ENCODE results near the gene SMYD2. TPM values are rescaled to one million over a fixed set of nuclear protein-coding genes. Genes with fewer than 3 reads are reported as not detected.

The SMYD2 gene
- total and polyA plus RNA-seq, 5 experiments from 2014 or later = 37.2 to 41.9 (median 39.5) TPM

DNA sequence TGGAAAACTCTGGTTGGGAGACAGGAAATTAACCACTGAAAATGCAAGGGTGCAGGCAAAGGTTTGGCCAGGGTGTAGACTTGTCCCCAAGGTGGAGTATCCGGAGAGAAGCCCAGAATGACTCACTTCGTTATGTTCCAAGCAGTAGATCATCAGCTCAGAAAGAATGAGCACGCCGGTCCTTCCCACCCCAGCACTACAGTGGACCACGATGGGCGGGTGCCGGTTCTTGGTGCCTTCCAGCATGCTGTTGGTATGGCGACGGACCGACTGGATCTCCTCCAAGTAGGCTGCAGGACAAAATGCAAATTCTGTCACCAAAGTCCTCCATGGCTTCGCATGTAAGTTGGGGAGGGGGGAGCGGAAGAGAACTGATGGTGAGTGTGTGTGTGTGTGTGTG, 83.4 kb downstream of the SMYD2 start:
- H3K36me3 Mint-ChIP-seq = no peaks in the 10 kb centered on the region
- no peak overlapping the region for H3K4me3 Mint-ChIP-seq
- peaks cover 0 to 2% (median 0%) of the 10 kb centered on the region in 9 donors for H3K9me3 Mint-ChIP-seq
- peaks cover 35 to 60% (median 54%) of the 10 kb centered on the region in 5 donors for H3K27me3 Mint-ChIP-seq
- H3K27ac Mint-ChIP-seq = no peak overlapping the region
- ATAC-seq (no peak), DNase-seq (no peak)
- peaks cover 0 to 5% (median 0%) of the 10 kb centered on the region in 4 donors for H3K4me1 Mint-ChIP-seq
- POLR2A ChIA-PET = no interaction called here

DNA sequence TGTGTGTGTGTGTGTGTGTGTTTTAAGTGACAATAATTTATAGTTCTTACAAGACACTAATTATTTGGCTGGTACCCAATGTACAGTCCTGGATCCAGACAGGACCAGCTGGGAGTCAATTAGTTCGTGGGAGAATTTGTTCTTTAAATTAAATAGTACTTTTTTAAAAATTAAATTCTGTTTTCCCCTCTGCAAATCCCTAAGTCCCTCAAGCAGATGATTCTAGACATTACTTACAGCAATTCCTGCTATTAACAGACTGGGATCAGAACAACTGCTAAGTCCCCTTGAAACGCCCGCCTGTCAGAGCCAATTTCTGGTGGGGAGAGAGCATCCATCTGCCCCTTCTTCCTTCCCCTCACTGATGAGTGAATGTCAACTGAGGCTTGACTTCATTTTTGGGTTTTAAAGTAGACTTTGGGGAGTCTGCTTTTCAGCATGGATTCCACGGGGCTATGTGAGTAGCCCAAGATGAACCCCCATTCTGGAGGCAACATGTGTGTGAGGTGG, 83.9 kb downstream of the SMYD2 start:
- ATAC-seq = no peak
- H3K27me3 Mint-ChIP-seq = peaks cover 37 to 61% (median 54%) of the 10 kb centered on the region in 5 donors
- peaks cover 0 to 5% (median 0%) of the 10 kb centered on the region in 4 donors for H3K4me1 Mint-ChIP-seq

DNA sequence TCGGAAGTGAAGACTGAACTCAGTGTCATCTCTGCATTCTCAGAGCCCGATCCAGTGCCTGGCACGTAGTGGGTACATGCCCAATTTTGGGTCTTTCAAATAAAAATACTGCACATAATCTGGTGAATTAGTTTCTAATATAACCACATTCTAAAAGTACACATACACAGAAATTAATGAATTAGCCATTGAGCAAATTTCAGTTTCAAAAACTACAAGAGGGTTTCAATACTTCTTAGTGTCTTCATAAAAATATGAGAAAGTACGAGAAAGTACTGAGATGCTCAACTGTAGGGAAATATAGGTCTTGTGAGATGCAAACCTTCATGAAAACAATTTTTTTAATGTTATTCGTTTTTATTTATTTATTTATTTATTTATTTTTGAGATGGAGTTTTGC, 86.9 kb downstream of the SMYD2 start:
- no peak overlapping the region for H3K27ac Mint-ChIP-seq
- no peak for DNase-seq
- H3K27me3 Mint-ChIP-seq = peaks cover 20 to 52% (median 35%) of the 10 kb centered on the region in 5 donors
- H3K4me1 Mint-ChIP-seq = no peaks in the 10 kb centered on the region
- peaks cover 0 to 2% (median 0%) of the 10 kb centered on the region in 9 donors for H3K9me3 Mint-ChIP-seq
- no peak for ATAC-seq
- H3K4me3 Mint-ChIP-seq = no peak overlapping the region
- no peaks in the 10 kb centered on the region for H3K36me3 Mint-ChIP-seq
- POLR2A ChIA-PET = no interaction called here

More for the DNA sequence above, 83.9 kb downstream of the SMYD2 start:
- Mint-ChIP-seq H3K36me3 (no peaks in the 10 kb centered on the region), H3K4me3 (no peak overlapping the region), H3K9me3 (peaks cover 0 to 2% (median 0%) of the 10 kb centered on the region in 9 donors), H3K27ac (no peak overlapping the region)
- POLR2A ChIA-PET = no interaction called here
- DNase-seq = no peak

DNA sequence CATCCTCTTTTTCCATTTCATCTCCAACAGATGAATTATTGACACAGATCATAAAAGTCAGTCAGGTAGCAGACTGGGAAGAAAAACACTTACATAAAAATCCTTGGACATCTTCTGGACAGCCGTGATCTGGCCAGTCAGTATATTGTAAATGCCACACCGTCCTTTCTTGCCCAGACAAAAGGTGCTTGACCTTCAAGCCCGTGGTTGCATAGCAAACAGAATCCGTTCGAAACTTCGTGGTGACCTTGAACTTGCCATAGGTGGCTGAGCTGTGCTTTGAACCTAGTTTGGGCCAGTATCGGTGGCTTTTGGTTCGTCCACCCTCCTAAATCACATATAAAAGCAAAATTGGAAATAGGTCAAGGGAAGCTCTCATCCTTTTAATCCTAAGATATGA, 88.4 kb downstream of the SMYD2 start:
- no peaks in the 10 kb centered on the region for H3K36me3 Mint-ChIP-seq
- H3K27ac Mint-ChIP-seq = no peak overlapping the region
- POLR2A ChIA-PET = no interaction called here
- DNase-seq = no peak
- peaks cover 0 to 2% (median 0%) of the 10 kb centered on the region in 9 donors for H3K9me3 Mint-ChIP-seq
- H3K4me1 Mint-ChIP-seq = no peaks in the 10 kb centered on the region
- H3K27me3 Mint-ChIP-seq = peaks cover 11 to 39% (median 20%) of the 10 kb centered on the region in 5 donors
- ATAC-seq = no peak
- no peak overlapping the region for H3K4me3 Mint-ChIP-seq

DNA sequence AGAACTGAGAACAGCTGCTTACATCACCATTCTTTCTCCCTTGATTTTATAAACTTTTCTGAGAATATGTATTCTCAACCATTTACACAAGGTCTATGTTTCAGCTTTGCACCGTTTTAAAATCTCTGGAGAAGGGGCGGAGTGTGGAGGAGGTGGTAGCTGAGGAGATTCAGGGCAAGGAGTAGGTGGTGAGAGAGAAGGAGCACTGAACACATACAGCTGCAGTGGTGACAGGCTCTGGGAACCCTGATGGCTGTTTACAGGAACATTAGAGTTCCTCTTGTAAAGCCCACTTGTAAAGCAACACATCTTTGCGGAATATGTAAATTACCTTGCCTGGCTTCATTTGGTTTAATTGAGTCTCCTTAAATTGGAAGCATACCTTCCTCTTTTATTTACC, 89.7 kb downstream of the SMYD2 start:
- H3K27ac Mint-ChIP-seq = no peak overlapping the region
- peaks cover 9 to 33% (median 13%) of the 10 kb centered on the region in 5 donors for H3K27me3 Mint-ChIP-seq

DNA sequence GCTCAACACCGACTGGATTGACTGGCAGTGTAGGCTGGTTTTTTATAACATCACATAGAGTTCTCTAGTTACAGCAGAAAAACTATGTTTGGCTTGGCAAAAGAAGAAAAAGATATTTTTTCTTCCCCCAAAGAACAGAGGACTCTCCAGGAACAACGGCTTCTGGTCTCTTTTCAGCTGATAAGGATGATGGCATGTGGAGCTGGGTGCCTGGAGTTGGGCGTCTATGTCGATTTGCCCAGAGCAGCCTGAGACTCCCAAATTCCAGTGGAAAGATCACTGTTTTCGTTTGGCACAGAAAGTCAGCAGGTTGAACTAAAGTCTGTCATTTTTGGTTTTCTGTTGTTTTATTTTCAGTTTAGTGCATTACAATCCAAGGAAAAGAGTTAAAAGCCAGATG, 91.1 kb downstream of the SMYD2 start:
- H3K36me3 Mint-ChIP-seq = no peaks in the 10 kb centered on the region
- H3K9me3 Mint-ChIP-seq = peaks cover 0 to 2% (median 0%) of the 10 kb centered on the region in 9 donors
- no peak for DNase-seq
- no peak overlapping the region for H3K27ac Mint-ChIP-seq
- peaks cover 4 to 22% (median 8%) of the 10 kb centered on the region in 5 donors for H3K27me3 Mint-ChIP-seq
- no peak for ATAC-seq
- H3K4me1 Mint-ChIP-seq = no peaks in the 10 kb centered on the region
- H3K4me3 Mint-ChIP-seq = no peak overlapping the region
- POLR2A ChIA-PET = no interaction called here

More for the DNA sequence above, 89.7 kb downstream of the SMYD2 start:
- DNase-seq (no peak), ATAC-seq (no peak)
- Mint-ChIP-seq H3K4me1 (no peaks in the 10 kb centered on the region), H3K36me3 (no peaks in the 10 kb centered on the region), H3K4me3 (no peak overlapping the region), H3K9me3 (peaks cover 0 to 2% (median 0%) of the 10 kb centered on the region in 9 donors)
- POLR2A ChIA-PET = no interaction called here

DNA sequence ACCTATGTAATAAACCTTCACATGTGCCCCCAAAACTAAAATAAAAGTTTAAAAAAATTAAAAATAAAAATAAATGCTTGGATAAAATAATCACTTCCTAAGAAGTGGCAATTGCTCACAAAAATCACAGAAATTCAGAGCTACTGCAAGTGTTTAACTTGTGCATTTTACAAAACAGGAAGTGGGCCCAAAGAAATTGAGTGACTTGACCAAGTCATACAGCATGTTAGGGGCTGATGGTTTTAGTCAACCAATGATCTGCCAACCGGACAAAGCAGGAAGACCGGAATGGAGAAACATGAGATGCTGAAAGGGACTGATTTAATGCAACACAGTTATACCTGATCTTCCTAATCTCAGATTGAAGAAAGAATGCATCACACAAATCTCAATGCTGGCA, 96.5 kb downstream of the SMYD2 start:
- DNase-seq (no peak), ATAC-seq (no peak)
- H3K9me3 Mint-ChIP-seq = no peaks in the 10 kb centered on the region
- H3K27me3 Mint-ChIP-seq = peaks cover 0 to 3% (median 0%) of the 10 kb centered on the region in 5 donors
- POLR2A ChIA-PET = no interaction called here
- no peak overlapping the region for H3K4me3 Mint-ChIP-seq
- no peaks in the 10 kb centered on the region for H3K36me3 Mint-ChIP-seq
- H3K27ac Mint-ChIP-seq = no peak overlapping the region
- no peaks in the 10 kb centered on the region for H3K4me1 Mint-ChIP-seq

DNA sequence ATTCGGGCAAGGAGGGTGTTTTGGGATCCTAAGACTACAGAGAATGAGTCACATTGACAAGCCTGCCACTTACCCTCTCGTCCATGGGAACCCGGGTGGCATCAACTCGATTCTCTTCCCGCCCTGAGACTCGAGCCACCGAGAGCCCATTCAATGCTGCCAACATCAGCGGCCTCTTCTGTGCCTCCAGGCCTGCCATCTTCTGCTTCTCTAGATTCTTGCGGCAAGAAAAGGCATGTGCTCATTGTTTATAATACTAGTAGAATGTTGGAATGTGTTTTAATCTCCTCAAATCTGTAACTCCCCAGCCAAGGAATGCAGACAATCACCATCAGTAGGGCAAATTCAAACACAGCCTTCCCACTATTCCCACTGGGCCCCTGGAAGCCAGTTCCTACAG, 96.9 kb downstream of the SMYD2 start:
- no peak for ATAC-seq
- Mint-ChIP-seq H3K36me3 (no peaks in the 10 kb centered on the region), H3K27me3 (peaks cover 0 to 3% (median 0%) of the 10 kb centered on the region in 5 donors), H3K4me3 (no peak overlapping the region), H3K4me1 (no peaks in the 10 kb centered on the region), H3K27ac (no peak overlapping the region), H3K9me3 (no peaks in the 10 kb centered on the region)
- DNase-seq = no peak
- POLR2A ChIA-PET = no interaction called here

DNA sequence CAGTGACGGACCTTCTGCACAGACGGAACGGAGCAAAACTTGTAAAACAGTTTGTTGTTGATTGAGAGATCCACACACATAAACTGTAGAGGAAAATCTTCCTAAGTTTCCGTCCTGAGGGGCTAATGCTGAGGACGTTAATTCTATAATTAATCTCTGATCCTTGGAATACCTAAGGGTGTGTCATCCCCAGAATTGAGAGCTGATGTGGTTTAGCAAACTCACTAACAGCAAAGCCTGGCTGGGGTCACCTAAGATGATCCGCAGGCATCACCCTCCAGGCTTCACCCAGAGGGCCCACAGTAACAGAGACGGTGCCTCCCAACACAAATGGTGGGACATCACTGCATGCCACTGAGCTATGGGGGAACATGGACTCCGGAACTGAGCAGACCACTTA, 97.5 kb downstream of the SMYD2 start:
- Mint-ChIP-seq H3K4me1 (no peaks in the 10 kb centered on the region), H3K9me3 (no peaks in the 10 kb centered on the region), H3K4me3 (no peak overlapping the region), H3K36me3 (no peaks in the 10 kb centered on the region), H3K27ac (no peak overlapping the region), H3K27me3 (peaks cover 0 to 3% (median 0%) of the 10 kb centered on the region in 5 donors)
- POLR2A ChIA-PET = no interaction called here
- ATAC-seq (no peak), DNase-seq (no peak)

DNA sequence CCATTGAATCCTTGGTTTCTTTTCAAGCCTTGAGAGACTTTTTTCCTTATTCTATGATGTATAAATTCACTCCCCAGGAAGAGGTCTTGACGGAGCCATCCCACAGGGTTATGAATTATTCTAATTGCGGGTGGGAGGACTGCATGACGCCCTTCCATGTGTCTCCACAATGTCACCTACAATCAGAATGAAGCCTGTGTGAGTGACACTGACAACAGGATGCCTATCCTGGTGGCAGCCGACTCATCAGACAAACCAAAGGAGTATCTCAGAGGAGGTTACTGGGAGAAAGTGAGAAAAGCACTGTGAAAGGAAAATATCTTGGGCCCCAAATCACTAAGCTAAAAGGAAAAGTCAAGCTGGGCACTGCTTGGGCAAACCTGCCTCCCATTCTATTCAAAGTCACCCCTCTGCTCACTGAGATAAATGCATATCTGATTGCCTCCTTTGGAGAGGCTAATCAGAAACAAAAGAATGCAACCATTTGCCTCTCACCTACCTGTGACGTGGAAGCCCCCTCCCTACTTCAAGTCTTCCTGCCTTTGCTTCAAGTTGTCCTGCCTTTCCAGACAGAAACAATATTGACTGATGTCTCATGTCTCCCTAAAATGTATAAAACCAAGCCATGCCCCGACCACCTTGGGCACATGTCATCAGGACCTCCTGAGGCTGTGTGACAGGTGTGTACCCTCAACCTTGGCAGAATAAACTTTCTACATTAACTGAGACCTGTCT, 98.4 kb downstream of the SMYD2 start:
- H3K27ac Mint-ChIP-seq = peak overlapping the region in 1 of 10 donors; percentile 24
- ATAC-seq (no peak), DNase-seq (no peak)
- peaks cover 0 to 3% (median 0%) of the 10 kb centered on the region in 5 donors for H3K27me3 Mint-ChIP-seq
- no peak overlapping the region for H3K4me3 Mint-ChIP-seq
- H3K9me3 Mint-ChIP-seq = no peaks in the 10 kb centered on the region
- POLR2A ChIA-PET = no interaction called here
- H3K36me3 Mint-ChIP-seq = no peaks in the 10 kb centered on the region
- no peaks in the 10 kb centered on the region for H3K4me1 Mint-ChIP-seq

DNA sequence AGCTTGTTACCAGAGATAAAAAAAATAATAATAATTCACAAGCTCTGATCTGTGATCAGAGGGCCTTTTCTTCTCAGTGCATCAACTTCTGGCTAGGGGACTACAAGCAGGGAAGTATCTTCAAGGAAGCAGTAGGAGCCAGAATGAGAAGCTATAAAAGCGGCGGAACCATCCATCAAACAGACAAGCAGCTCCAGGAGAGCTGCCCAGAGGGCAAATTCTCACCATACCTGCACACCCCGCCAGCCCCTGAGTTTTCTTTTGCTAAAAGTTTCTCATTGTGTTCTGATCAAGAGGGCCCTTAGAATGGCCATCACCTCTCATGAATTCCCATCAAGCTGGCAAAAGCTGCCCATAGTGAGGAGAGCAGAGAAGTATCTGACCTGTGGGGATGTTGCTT, 99.4 kb downstream of the SMYD2 start:
- no peaks in the 10 kb centered on the region for H3K4me1 Mint-ChIP-seq
- ATAC-seq (no peak), DNase-seq (no peak)
- peak overlapping the region in 1 of 10 donors; percentile 10 for H3K27ac Mint-ChIP-seq
- H3K9me3 Mint-ChIP-seq = no peaks in the 10 kb centered on the region
- POLR2A ChIA-PET = no interaction called here
- peaks cover 0 to 3% (median 0%) of the 10 kb centered on the region in 5 donors for H3K27me3 Mint-ChIP-seq
- H3K4me3 Mint-ChIP-seq = no peak overlapping the region
- H3K36me3 Mint-ChIP-seq = no peaks in the 10 kb centered on the region

DNA sequence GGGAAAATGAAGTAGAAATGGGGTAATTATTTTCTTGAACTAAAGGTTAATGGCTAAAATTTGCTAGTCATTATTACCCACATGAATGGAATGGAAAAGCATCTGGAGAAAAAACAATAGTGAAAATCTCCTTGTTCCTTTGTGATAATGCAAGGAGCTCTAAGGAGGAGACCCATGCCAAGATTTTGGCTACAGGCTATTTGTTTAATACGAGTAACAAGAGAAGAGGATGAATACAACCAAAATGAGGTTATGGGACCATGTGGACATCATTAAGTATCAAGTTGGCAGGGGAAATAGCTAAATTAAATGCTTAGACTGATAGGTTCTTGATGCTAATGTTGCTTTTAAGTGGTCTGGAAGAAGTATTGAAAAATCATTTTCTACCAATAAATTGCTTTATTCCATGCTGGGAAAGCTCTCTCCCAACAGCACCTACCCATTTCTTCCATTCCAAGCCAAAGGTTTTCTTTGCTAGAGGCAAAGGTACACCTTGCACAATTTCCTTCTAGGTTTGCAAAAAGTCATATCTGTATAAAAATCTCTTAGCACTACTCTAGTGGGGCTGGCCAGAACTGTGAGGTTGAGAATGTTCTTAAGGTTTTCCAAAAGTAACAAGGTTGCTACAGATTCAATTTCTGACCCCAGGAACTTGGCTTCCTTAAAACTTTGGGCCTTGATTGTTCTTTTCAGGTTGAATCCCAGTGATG, 100.2 kb downstream of the SMYD2 start:
- H3K4me1 Mint-ChIP-seq = no peaks in the 10 kb centered on the region
- no peak for DNase-seq
- H3K4me3 Mint-ChIP-seq = no peak overlapping the region
- POLR2A ChIA-PET = no interaction called here
- H3K9me3 Mint-ChIP-seq = no peaks in the 10 kb centered on the region
- ATAC-seq = no peak
- peaks cover 0 to 3% (median 0%) of the 10 kb centered on the region in 5 donors for H3K27me3 Mint-ChIP-seq
- H3K36me3 Mint-ChIP-seq = no peaks in the 10 kb centered on the region
- peak overlapping the region in 1 of 10 donors; percentile 10 for H3K27ac Mint-ChIP-seq
